ENCODE results near the gene EDN3. TPM values are rescaled to one million over a fixed set of nuclear protein-coding genes. Genes with fewer than 3 reads are reported as not detected.

Gene EDN3
- total RNA-seq, 4 donors from 2014 or later, result 0.40 to 9.7 (median 5.5) TPM

DNA sequence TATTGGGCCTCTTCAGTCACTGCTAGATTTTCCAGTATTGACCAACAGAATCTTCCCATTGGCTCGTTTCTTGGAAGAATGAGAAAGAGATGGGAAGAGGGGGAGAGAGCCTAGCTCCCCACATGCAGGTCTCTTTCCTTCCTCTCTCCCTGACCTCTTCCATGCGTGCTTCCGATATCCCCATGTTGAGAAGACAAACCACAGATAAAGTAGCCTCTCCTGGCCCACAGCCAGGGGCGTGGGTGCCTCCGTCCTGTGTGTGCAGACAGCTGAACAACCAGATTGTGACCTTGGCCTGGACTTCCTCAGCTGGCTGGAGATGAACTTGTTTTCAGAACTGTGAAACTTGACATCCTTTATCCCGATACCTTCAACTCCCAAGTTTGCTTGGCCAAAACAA is 71.0 kb downstream of the EDN3 start:
- TF ChIP-seq POLR2A (IDR thresholded peaks at IDR 0.05), result no peak
- no peak for TF ChIP-seq EP300 (IDR thresholded peaks at IDR 0.05)
- no peak for TF ChIP-seq POLR2AphosphoS5 (IDR thresholded peaks at IDR 0.05)
- TF ChIP-seq, protein P1, sequence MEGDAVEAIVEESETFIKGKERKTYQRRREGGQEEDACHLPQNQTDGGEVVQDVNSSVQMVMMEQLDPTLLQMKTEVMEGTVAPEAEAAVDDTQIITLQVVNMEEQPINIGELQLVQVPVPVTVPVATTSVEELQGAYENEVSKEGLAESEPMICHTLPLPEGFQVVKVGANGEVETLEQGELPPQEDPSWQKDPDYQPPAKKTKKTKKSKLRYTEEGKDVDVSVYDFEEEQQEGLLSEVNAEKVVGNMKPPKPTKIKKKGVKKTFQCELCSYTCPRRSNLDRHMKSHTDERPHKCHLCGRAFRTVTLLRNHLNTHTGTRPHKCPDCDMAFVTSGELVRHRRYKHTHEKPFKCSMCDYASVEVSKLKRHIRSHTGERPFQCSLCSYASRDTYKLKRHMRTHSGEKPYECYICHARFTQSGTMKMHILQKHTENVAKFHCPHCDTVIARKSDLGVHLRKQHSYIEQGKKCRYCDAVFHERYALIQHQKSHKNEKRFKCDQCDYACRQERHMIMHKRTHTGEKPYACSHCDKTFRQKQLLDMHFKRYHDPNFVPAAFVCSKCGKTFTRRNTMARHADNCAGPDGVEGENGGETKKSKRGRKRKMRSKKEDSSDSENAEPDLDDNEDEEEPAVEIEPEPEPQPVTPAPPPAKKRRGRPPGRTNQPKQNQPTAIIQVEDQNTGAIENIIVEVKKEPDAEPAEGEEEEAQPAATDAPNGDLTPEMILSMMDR (IDR thresholded peaks at IDR 0.05), result no peak
- no peak for ATAC-seq
- Histone ChIP-seq H3K27ac (no peak overlapping the region), H3K36me3 (no peaks in the 10 kb centered on the region), H3K27me3 (peaks cover 7% of the 10 kb centered on the region), H3K9me3 (no peaks in the 10 kb centered on the region), H3K4me3 (no peak overlapping the region), H3K4me1 (no peaks in the 10 kb centered on the region)
- 17 to 88% methylated on average over 1 of the region's 6 CpGs for WGBS, 2 donors (ENCODE audit: low coverage in 1 of 2)

DNA sequence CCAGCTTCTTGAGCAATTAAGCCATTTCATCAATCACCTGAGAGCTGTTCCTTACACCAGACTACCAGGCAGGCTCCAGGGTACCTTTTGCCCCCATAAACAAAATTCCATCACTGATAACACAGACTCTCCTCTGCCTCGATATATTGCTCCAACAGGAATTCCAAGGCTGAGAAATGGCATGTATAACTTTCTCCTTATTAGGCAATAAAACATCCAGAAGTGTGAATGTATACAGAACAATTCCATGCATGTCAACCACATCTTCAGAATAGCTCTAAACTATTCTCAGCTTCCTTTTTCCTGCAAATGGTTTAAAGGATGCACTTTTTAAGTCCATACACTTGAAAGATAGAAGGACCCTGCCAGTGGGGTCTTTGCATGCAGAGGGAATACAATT is 73.8 kb downstream of the EDN3 start:
- Histone ChIP-seq H3K4me1 (no peaks in the 10 kb centered on the region), H3K36me3 (no peaks in the 10 kb centered on the region), H3K27ac (no peak overlapping the region), H3K27me3 (peaks cover 8% of the 10 kb centered on the region), H3K4me3 (no peak overlapping the region), H3K9me3 (no peaks in the 10 kb centered on the region)
- ATAC-seq, result no peak
- no peak for TF ChIP-seq POLR2A (IDR thresholded peaks at IDR 0.05)
- TF ChIP-seq EP300 (IDR thresholded peaks at IDR 0.05), result no peak
- TF ChIP-seq POLR2AphosphoS5 (IDR thresholded peaks at IDR 0.05), result no peak
- TF ChIP-seq, protein P1 (IDR thresholded peaks at IDR 0.05), result no peak
- 43 to 56% methylated on average over 1 of the region's 1 CpG for WGBS, 2 donors (ENCODE audit: low coverage in 1 of 2)

DNA sequence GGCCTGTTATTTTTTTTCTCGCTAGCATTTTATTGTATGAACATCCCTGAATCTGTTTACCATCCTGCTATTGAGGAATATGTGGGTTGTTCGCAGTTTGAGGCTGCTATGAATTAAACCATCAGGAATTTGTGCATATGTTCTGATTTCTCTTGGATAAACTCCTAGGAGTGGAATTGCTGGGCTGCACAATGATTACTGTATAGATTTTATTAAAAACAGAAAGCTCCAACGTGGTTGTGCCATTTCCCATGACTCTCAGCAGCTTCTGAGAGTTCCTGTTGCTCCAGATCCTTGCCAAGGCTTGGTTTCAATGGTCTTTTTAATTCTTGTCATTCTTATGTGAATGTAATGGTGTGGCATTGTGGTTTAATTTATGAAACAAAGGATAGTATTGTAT is 75.1 kb downstream of the EDN3 start:
- H3K36me3 ChIP-seq, result no peaks in the 10 kb centered on the region
- TF ChIP-seq, protein P1 (IDR thresholded peaks at IDR 0.05), result no peak
- TF ChIP-seq EP300 (IDR thresholded peaks at IDR 0.05) (no peak), POLR2A (IDR thresholded peaks at IDR 0.05) (no peak), POLR2AphosphoS5 (IDR thresholded peaks at IDR 0.05) (no peak)
- H3K27me3 ChIP-seq, result peaks cover 21% of the 10 kb centered on the region
- no peak overlapping the region for H3K27ac ChIP-seq
- no peaks in the 10 kb centered on the region for H3K4me1 ChIP-seq
- ATAC-seq, result no peak
- H3K9me3 ChIP-seq, result no peaks in the 10 kb centered on the region
- 82 to 89% methylated on average over 3 of the region's 3 CpGs for WGBS, 2 donors (ENCODE audit: low coverage in 1 of 2)
- no peak overlapping the region for H3K4me3 ChIP-seq

Other genes with a start within 250 kb of the EDN3 start
- 1 to 10 TPM in 1 of 4 donors, under 1 TPM in 3; 0.15 to 1.2 (median 0.37) TPM for gene ZNF831, start 136.8 kb upstream of the EDN3 start, total RNA-seq

Measured in gastroesophageal sphincter (tissue), 4 donors.